ENCODE results near the gene CTF1. TPM values are rescaled to one million over a fixed set of nuclear protein-coding genes. Genes with fewer than 3 reads are reported as not detected.

The CTF1 gene
- total RNA-seq, 2 experiments from 2014 or later: 0.09 to 0.46 TPM

DNA sequence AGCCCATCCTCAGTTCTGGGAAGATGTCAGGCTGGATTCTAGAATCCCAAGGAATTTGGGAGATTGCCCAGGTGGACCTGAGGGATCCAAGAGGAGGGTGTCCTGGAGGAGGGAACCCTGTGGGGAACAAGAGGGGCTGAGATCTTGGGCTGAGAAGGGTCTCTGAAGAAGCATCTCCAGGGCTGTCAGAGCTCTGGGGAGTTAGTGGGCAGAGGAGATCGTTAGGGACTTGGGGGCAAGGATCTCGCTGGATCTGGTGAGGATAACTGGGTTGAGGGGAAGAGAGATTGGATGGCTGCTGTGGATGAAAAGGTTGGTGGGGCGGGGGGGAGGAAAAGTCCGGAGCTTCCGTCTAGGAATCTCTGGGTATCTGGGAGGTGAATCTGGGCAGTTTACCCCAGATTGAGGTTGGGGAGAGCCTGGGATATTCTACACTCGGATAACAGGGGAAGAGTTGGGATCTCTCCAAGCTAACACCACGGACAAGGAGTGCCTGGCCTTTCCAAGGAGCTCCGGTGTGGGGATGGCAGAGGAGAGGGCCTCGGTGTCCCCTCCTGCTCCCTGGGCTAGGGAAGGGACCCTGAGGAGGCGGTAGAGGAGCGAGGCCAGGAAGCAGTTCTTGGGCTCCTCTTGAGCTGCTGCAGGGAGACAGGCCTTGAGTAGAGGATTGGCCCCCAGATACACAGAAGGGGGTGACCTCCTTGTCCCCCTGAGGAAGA lies 28.7 kb downstream of the CTF1 start:
- no peak overlapping the region for H3K27ac ChIP-seq (ENCODE audit: low read depth, low read length, poor library complexity, severe bottlenecking)
- H3K79me2 ChIP-seq (ENCODE audit: insufficient read depth, low read depth, low read length): no peaks in the 10 kb centered on the region
- intact Hi-C loops (cut with micrococcal nuclease; ENCODE audit: unreplicated experiment): no loop called here
- no peaks in the 10 kb centered on the region for H3K36me3 ChIP-seq (ENCODE audit: insufficient read depth, low read length)
- H3K4me3 ChIP-seq (ENCODE audit: low read depth, low read length, poor library complexity, severe bottlenecking): peak overlapping the region; percentile 74
- H4K20me1 ChIP-seq (ENCODE audit: insufficient read depth, low read length): no peaks in the 10 kb centered on the region
- BruUV-seq (replicated peaks): no TSS peak
- CTCF ChIA-PET (ENCODE audit: unreplicated experiment): no interaction called here
- peak overlapping the region; percentile 84 for H3K4me2 ChIP-seq (ENCODE audit: low read length)
- no peaks in the 10 kb centered on the region for H3K9me3 ChIP-seq (ENCODE audit: low read length)
- H3K4me1 ChIP-seq (ENCODE audit: insufficient read depth, low read length, poor library complexity, severe bottlenecking): peaks cover 16% of the 10 kb centered on the region
- POLR2A ChIA-PET: no interaction called here
- no peaks in the 10 kb centered on the region for H3K9me2 ChIP-seq (ENCODE audit: insufficient read depth, low read length)
- H2AFZ ChIP-seq (ENCODE audit: low read length): no peak overlapping the region
- DNase-seq (ENCODE audit: low spot score): no peak
- TF ChIP-seq, protein P1, sequence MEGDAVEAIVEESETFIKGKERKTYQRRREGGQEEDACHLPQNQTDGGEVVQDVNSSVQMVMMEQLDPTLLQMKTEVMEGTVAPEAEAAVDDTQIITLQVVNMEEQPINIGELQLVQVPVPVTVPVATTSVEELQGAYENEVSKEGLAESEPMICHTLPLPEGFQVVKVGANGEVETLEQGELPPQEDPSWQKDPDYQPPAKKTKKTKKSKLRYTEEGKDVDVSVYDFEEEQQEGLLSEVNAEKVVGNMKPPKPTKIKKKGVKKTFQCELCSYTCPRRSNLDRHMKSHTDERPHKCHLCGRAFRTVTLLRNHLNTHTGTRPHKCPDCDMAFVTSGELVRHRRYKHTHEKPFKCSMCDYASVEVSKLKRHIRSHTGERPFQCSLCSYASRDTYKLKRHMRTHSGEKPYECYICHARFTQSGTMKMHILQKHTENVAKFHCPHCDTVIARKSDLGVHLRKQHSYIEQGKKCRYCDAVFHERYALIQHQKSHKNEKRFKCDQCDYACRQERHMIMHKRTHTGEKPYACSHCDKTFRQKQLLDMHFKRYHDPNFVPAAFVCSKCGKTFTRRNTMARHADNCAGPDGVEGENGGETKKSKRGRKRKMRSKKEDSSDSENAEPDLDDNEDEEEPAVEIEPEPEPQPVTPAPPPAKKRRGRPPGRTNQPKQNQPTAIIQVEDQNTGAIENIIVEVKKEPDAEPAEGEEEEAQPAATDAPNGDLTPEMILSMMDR (conservative IDR thresholded peaks at IDR 0.05; ENCODE audit: low read length): no peak
- no peak for TF ChIP-seq EZH2phosphoT487 (IDR thresholded peaks at IDR 0.05; ENCODE audit: borderline replicate concordance, low read depth, low read length)

DNA sequence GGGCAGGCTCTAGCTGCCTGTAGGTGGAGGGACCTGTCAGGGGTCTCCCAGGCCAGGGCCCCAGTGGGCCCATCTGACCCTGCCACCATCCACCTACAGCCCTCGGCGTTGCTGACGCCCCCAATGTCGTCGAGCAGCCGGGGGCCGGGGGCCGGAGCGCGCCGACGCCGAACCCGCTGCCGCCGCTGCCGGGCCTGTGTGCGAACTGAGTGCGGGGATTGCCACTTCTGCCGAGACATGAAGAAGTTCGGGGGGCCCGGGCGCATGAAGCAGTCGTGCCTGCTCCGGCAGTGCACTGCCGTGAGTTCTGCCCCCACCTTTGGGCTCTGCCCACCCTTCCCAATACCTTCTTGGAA lies 29.2 kb downstream of the CTF1 start:
- H3K4me1 ChIP-seq (ENCODE audit: insufficient read depth, low read length, poor library complexity, severe bottlenecking): peaks cover 16% of the 10 kb centered on the region
- CTCF ChIA-PET (ENCODE audit: unreplicated experiment): no interaction called here
- H3K9me3 ChIP-seq (ENCODE audit: low read length): no peaks in the 10 kb centered on the region
- H4K20me1 ChIP-seq (ENCODE audit: insufficient read depth, low read length): no peaks in the 10 kb centered on the region
- POLR2A ChIA-PET: no interaction called here
- no peak overlapping the region for H3K4me3 ChIP-seq (ENCODE audit: low read depth, low read length, poor library complexity, severe bottlenecking)
- H3K27ac ChIP-seq (ENCODE audit: low read depth, low read length, poor library complexity, severe bottlenecking): no peak overlapping the region
- DNase-seq (ENCODE audit: low spot score): no peak
- H2AFZ ChIP-seq (ENCODE audit: low read length): no peak overlapping the region
- no peaks in the 10 kb centered on the region for H3K79me2 ChIP-seq (ENCODE audit: insufficient read depth, low read depth, low read length)
- peaks cover 4% of the 10 kb centered on the region; the same call in 1 of the 2 replicates for H3K36me3 ChIP-seq (ENCODE audit: insufficient read depth, low read length)
- TF ChIP-seq, protein P1 (conservative IDR thresholded peaks at IDR 0.05; ENCODE audit: low read length): no peak
- TF ChIP-seq EZH2phosphoT487 (IDR thresholded peaks at IDR 0.05; ENCODE audit: borderline replicate concordance, low read depth, low read length): no peak
- intact Hi-C loops (cut with micrococcal nuclease; ENCODE audit: unreplicated experiment): no loop called here
- H3K9me2 ChIP-seq (ENCODE audit: insufficient read depth, low read length): no peaks in the 10 kb centered on the region
- H3K4me2 ChIP-seq (ENCODE audit: low read length): peak overlapping the region; percentile 84; the same call in 1 of the 2 replicates
- no TSS peak for BruUV-seq (replicated peaks)

Data from OCI-LY7 (cell line).